ENCODE measurements around the gene DDX31. TPM values are rescaled to one million over a fixed set of nuclear protein-coding genes. Genes with fewer than 3 reads are reported as not detected.

Gene DDX31
- total and polyA plus RNA-seq, 2 donors (not counting 1 experiment from before 2014, with no cell fraction given), result 16.4 to 22.7 TPM

DNA sequence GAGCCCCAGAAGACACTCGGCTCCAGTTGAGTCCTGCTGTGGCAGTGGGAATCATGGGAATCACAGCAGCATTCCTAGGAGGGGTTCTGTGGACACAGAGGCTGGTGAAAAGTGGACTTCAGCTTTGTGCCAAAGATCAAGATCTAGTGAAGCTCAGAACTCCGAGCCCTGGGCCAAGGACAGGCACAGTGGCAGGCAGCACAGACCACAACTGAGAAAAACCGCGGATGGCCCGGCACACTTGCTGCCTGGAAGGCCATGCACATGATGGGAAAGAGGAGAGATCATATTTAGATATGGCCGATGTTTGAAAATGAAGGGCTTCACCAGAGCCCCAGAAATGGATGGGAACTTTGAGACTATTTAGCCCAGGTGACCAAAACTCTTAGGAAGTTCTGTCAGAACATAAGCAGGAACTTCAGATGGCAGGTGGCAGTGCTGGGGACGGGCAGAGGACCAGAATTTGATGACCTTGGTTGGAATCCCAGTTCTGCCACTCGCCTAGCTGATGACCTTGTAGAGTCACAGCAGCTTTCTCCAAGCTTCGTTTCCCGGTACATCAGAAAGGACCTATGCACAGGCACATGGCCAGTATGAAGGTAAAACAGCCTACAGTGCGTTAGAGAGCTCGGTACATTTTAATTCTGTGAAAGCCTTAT, 69.3 kb downstream of the DDX31 start:
- Mint-ChIP-seq H3K27ac (no peak overlapping the region), H3K4me1 (no peaks in the 10 kb centered on the region), H3K9me3 (ENCODE audit: insufficient read depth) (no peaks in the 10 kb centered on the region), H3K27me3 (no peaks in the 10 kb centered on the region), H3K4me3 (no peak overlapping the region)
- ATAC-seq (ENCODE audit: low read depth), result no peak
- intact Hi-C loops (cut with micrococcal nuclease), result no loop called here
- WGBS (ENCODE audit: insufficient coverage), result 97% methylated on average over 12 of the region's 12 CpGs
- H3K36me3 ChIP-seq (replicated peaks in 1 of 2; ENCODE audit: control extremely low read depth in 1 of 2, control insufficient read depth in 1 of 2, extremely low read depth in 1 of 2, insufficient read depth in 2 of 2, low read length in 1 of 2), result peaks cover 0 to 49% of the 10 kb centered on the region in 2 experiments
- ChIA-PET POLR2A (no interaction called here), CTCF (no interaction called here)
- no peak overlapping the region for H2AFZ ChIP-seq (ENCODE audit: insufficient read depth, low read depth, low read length, poor library complexity, severe bottlenecking)
- H3K4me2 ChIP-seq (replicated peaks; ENCODE audit: low read depth, low read length, poor library complexity, severe bottlenecking), result no peak overlapping the region
- no peaks in the 10 kb centered on the region for H3K4me1 ChIP-seq (ENCODE audit: control insufficient read depth in 2 of 2, insufficient read depth in 2 of 2, low read length in 2 of 2)
- H4K20me1 ChIP-seq (ENCODE audit: control insufficient read depth, insufficient read depth, low read length, poor library complexity, severe bottlenecking), result peaks cover 22% of the 10 kb centered on the region
- H3K9ac ChIP-seq (ENCODE audit: low read length), result no peak overlapping the region
- no peak overlapping the region for H3K27ac ChIP-seq (ENCODE audit: low read length in 2 of 2)
- DNase-seq, result no peak
- no peak for TF ChIP-seq EZH2 (IDR thresholded peaks at IDR 0.05; ENCODE audit: borderline replicate concordance, insufficient read depth, low read depth, low read length, poor library complexity, severe bottlenecking)
- TF ChIP-seq, protein P1, sequence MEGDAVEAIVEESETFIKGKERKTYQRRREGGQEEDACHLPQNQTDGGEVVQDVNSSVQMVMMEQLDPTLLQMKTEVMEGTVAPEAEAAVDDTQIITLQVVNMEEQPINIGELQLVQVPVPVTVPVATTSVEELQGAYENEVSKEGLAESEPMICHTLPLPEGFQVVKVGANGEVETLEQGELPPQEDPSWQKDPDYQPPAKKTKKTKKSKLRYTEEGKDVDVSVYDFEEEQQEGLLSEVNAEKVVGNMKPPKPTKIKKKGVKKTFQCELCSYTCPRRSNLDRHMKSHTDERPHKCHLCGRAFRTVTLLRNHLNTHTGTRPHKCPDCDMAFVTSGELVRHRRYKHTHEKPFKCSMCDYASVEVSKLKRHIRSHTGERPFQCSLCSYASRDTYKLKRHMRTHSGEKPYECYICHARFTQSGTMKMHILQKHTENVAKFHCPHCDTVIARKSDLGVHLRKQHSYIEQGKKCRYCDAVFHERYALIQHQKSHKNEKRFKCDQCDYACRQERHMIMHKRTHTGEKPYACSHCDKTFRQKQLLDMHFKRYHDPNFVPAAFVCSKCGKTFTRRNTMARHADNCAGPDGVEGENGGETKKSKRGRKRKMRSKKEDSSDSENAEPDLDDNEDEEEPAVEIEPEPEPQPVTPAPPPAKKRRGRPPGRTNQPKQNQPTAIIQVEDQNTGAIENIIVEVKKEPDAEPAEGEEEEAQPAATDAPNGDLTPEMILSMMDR (IDR thresholded peaks at IDR 0.05), result no peak
- no peaks in the 10 kb centered on the region for H3K9me3 ChIP-seq (ENCODE audit: control extremely low read depth in 1 of 3, control insufficient read depth in 2 of 3, insufficient read depth in 1 of 3, low read length in 2 of 3)
- no peaks in the 10 kb centered on the region for H3K79me2 ChIP-seq (ENCODE audit: control insufficient read depth, insufficient read depth, low read length)
- H3K27me3 ChIP-seq (replicated peaks in 1 of 4; ENCODE audit: control extremely low read depth in 1 of 4, control insufficient read depth in 3 of 4, insufficient read depth in 4 of 4, low read length in 3 of 4), result no peaks in the 10 kb centered on the region
- H3K4me3 ChIP-seq (ENCODE audit: control extremely low read depth in 1 of 5, extremely low read depth in 1 of 5, insufficient read depth in 1 of 5, low read depth in 2 of 5, low read length in 4 of 5), result no peak overlapping the region

DNA sequence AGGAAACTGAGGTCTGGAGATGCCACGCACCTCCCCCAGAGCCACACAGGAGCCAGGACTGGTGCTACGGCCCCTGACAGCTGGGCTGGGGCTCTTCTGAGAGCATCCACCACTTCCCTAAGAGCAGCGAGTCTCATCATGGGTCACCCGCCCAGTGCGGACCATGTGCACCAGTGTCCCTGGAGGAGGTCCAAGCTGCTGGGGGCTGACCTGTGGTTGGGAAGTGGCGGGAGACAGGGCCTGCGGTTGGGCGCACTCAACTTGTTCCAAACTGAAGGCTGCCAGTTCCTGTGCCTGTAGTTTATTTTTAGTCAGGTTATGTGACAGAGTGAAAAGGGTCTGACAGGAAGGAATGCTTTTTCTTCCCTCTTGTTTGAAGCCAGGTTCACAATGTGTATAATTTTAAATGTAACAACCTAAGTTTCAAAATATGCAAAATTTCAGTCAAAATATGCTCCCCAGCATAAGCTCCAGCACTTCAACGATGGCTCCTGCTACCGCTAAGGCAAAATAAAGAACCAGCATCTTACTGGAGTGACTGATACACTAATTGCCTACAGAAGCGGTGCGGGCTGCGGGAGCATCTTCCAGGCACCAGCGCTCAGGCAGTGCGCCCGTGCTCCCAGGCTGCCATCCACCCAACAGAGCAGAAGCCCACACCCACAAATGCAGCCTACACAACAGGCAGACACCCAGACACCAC, 72.6 kb downstream of the DDX31 start:
- H3K4me3 Mint-ChIP-seq, result no peak overlapping the region
- Histone ChIP-seq H4K20me1 (ENCODE audit: control insufficient read depth, insufficient read depth, low read length, poor library complexity, severe bottlenecking) (peaks cover 22% of the 10 kb centered on the region), H2AFZ (ENCODE audit: insufficient read depth, low read depth, low read length, poor library complexity, severe bottlenecking) (no peak overlapping the region), H3K4me2 (replicated peaks; ENCODE audit: low read depth, low read length, poor library complexity, severe bottlenecking) (no peak overlapping the region), H3K9me3 (ENCODE audit: control extremely low read depth in 1 of 3, control insufficient read depth in 2 of 3, insufficient read depth in 1 of 3, low read length in 2 of 3) (no peaks in the 10 kb centered on the region), H3K27ac (ENCODE audit: low read length in 2 of 2) (no peak overlapping the region), H3K79me2 (ENCODE audit: control insufficient read depth, insufficient read depth, low read length) (no peaks in the 10 kb centered on the region), H3K36me3 (replicated peaks in 1 of 2; ENCODE audit: control extremely low read depth in 1 of 2, control insufficient read depth in 1 of 2, extremely low read depth in 1 of 2, insufficient read depth in 2 of 2, low read length in 1 of 2) (peaks cover 0 to 40% of the 10 kb centered on the region in 2 experiments), H3K9ac (ENCODE audit: low read length) (no peak overlapping the region), H3K4me1 (ENCODE audit: control insufficient read depth in 2 of 2, insufficient read depth in 2 of 2, low read length in 2 of 2) (no peaks in the 10 kb centered on the region), H3K4me3 (ENCODE audit: control extremely low read depth in 1 of 5, extremely low read depth in 1 of 5, insufficient read depth in 1 of 5, low read depth in 2 of 5, low read length in 4 of 5) (no peak overlapping the region), H3K27me3 (replicated peaks in 1 of 4; ENCODE audit: control extremely low read depth in 1 of 4, control insufficient read depth in 3 of 4, insufficient read depth in 4 of 4, low read length in 3 of 4) (peaks cover 0 to 4% (median 2%) of the 10 kb centered on the region in 4 experiments)
- DNase-seq, result no peak
- 77% methylated on average over 14 of the region's 16 CpGs for WGBS (ENCODE audit: insufficient coverage)
- no peaks in the 10 kb centered on the region for H3K9me3 Mint-ChIP-seq (ENCODE audit: insufficient read depth)
- H3K27ac Mint-ChIP-seq, result no peak overlapping the region
- peaks cover 13% of the 10 kb centered on the region for H3K27me3 Mint-ChIP-seq
- ChIA-PET POLR2A (no interaction called here), CTCF (no interaction called here)
- TF ChIP-seq, protein P1 (IDR thresholded peaks at IDR 0.05), result no peak
- TF ChIP-seq EZH2 (IDR thresholded peaks at IDR 0.05; ENCODE audit: borderline replicate concordance, insufficient read depth, low read depth, low read length, poor library complexity, severe bottlenecking), result no peak
- no peaks in the 10 kb centered on the region for H3K4me1 Mint-ChIP-seq
- intact Hi-C loops (cut with micrococcal nuclease), result no loop called here
- ATAC-seq (ENCODE audit: low read depth), result no peak
